Measurements from ENCODE around the gene KCNAB3. TPM values are rescaled to one million over a fixed set of nuclear protein-coding genes. Genes with fewer than 3 reads are reported as not detected.

The KCNAB3 gene
- total and polyA plus RNA-seq, 9 of the 15 experiments (the other 6 are each of a cell fraction or from before 2014, with no cell fraction given): 0.03 to 2.5 (median 1.1) TPM

DNA sequence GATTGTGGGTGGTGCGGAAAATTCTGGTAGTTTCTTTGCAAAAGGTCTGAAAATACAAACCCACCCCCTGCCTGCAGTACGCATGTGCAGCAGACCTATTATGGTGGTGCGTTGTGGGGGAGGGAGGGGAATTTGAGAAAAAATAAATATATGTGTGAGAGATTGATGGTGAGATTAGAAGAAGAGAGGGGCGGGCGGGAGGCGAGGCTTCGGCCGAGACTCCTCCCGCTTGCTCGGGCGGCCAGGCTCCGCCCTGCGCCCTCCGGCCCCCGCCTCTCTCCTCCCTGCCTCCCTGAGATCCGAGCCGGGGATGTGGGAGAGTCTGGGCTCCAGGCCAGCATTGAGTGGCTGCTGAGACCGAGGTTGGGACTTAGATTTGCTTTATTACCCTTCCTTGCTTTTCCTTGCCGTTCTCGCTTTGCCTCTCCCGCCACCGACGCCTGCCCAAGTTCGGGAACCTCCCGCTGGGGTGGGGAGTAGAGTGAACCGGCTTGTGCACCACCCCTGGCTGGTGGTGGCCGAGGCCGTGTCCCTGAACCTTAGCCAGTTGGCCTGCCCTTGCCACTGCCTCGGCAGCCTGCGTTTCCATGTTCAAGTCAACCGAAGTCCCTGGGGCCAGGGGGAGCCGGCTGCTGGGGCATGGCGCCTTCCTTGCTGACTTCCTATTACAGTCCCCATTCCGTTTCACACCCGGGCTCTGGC lies 42.0 kb downstream of the KCNAB3 start (continued):
- TF ChIP-seq, protein P1, sequence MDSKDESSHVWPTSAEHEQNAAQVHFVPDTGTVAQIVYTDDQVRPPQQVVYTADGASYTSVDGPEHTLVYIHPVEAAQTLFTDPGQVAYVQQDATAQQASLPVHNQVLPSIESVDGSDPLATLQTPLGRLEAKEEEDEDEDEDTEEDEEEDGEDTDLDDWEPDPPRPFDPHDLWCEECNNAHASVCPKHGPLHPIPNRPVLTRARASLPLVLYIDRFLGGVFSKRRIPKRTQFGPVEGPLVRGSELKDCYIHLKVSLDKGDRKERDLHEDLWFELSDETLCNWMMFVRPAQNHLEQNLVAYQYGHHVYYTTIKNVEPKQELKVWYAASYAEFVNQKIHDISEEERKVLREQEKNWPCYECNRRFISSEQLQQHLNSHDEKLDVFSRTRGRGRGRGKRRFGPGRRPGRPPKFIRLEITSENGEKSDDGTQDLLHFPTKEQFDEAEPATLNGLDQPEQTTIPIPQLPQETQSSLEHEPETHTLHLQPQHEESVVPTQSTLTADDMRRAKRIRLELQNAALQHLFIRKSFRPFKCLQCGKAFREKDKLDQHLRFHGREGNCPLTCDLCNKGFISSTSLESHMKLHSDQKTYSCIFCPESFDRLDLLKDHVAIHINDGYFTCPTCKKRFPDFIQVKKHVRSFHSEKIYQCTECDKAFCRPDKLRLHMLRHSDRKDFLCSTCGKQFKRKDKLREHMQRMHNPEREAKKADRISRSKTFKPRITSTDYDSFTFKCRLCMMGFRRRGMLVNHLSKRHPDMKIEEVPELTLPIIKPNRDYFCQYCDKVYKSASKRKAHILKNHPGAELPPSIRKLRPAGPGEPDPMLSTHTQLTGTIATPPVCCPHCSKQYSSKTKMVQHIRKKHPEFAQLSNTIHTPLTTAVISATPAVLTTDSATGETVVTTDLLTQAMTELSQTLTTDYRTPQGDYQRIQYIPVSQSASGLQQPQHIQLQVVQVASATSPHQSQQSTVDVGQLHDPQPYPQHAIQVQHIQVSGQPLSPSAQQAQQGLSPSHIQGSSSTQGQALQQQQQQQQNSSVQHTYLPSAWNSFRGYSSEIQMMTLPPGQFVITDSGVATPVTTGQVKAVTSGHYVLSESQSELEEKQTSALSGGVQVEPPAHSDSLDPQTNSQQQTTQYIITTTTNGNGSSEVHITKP (IDR thresholded peaks at IDR 0.05; ENCODE audit: partially characterized antibody): peak; percentile 50
- peak in 1 of 2 experiments; percentile 62; a peak in 1 of 4 replicates for TF ChIP-seq SRF (CRISPR knock-in tag; IDR thresholded peaks at IDR 0.05)
- peak; percentile 67; the same call in 1 of the 2 replicates for TF ChIP-seq GATA2 (CRISPR knock-in tag; IDR thresholded peaks at IDR 0.05)
- TF ChIP-seq EGR1 (conservative IDR thresholded peaks at IDR 0.05): peak; percentile 32
- TF ChIP-seq CHD1 (IDR thresholded peaks at IDR 0.05; ENCODE audit: low read length): no peak

DNA sequence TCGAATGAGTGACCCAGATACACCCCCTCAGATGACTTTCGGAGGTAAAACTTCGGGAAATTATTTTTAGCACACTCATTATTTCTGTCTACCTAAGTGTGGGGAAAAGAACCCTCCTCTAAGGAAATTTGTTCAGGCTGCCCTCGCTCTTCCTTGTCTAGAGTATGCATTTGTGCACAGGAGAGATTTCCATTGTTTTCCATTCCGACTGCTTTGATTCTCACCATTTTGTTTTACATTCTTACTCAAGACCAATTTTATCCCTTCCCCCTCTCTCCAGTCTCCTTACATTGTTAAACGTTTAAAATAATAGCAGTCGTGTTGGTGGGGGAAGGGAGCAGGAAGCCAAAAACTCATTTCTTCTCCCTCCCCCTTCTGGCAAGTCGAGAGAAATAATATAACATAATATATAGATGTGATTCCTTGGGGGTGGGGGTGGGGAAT lies 42.6 kb downstream of the KCNAB3 start:
- CTCF ChIA-PET (ENCODE audit: low intra/inter-chr PET ratio): interaction anchor here (0.6 kb wide), 1 partner anchor 25 kb away, joined by 5 read pairs; no protein-coding TSS in a partner anchor
- Histone ChIP-seq H3K79me2 (ENCODE audit: control insufficient read depth, insufficient read depth, low read length) (peaks cover 55% of the 10 kb centered on the region), H3K27me3 (ENCODE audit: control insufficient read depth in 2 of 2, insufficient read depth in 2 of 2, low read length in 2 of 2) (no peaks in the 10 kb centered on the region), H3K36me3 (ENCODE audit: control insufficient read depth, insufficient read depth, low read length) (peaks cover 23% of the 10 kb centered on the region; the same call in 1 of the 3 replicates), H3K4me3 (peak overlapping the region; percentile 66), H3K9me3 (replicated peaks; ENCODE audit: control insufficient read depth, insufficient read depth, low read depth, low read length) (no peaks in the 10 kb centered on the region), H3K9me1 (ENCODE audit: control insufficient read depth, insufficient read depth, low read length) (peaks cover 3% of the 10 kb centered on the region), H4K20me1 (replicated peaks; ENCODE audit: control insufficient read depth, insufficient read depth, low read length) (no peaks in the 10 kb centered on the region; the same call in 1 of the 2 replicates), H2AFZ (ENCODE audit: low read depth, low read length) (peak overlapping the region; percentile 60), H3K4me2 (ENCODE audit: insufficient read depth, low read length) (peak overlapping the region; percentile 92), H3K4me1 (replicated peaks in 1 of 2; ENCODE audit: control insufficient read depth in 2 of 2, insufficient read depth in 2 of 2, low read length in 2 of 2) (peaks cover 24 to 32% of the 10 kb centered on the region in 2 experiments; a peak in 4 of 5 replicates), H3K27ac (ENCODE audit: extremely low read depth, low read depth, low read length) (peak overlapping the region; percentile 97), H3K9ac (ENCODE audit: insufficient read depth in 1 of 2, low read depth in 2 of 2, low read length in 2 of 2) (peak overlapping the region; percentile 86 to 97; a peak in 3 of 4 replicates)
- no TSS peak for BruUV-seq (replicated peaks)
- POLR2A ChIA-PET: no interaction called here
- no peak for FAIRE-seq
- DNase-seq (ENCODE audit: extremely low read depth in 1 of 4, low spot score in 3 of 4): no peak
- ATAC-seq: no peak
- intact Hi-C loops (cut with micrococcal nuclease): loop anchor here (2.0 kb wide), 1 partner anchor 30 kb away; the partner anchor contains the start of gene NAA38
- WGBS (ENCODE audit: insufficient coverage, low coverage, missing lambda C conversion rate): 0% methylated on average over 7 of the region's 8 CpGs
- in situ Hi-C loops (cut with MboI): no loop called here
- no peak for TF ChIP-seq ZNF785 (CRISPR knock-in tag; IDR thresholded peaks at IDR 0.05)
- TF ChIP-seq, protein P2, sequence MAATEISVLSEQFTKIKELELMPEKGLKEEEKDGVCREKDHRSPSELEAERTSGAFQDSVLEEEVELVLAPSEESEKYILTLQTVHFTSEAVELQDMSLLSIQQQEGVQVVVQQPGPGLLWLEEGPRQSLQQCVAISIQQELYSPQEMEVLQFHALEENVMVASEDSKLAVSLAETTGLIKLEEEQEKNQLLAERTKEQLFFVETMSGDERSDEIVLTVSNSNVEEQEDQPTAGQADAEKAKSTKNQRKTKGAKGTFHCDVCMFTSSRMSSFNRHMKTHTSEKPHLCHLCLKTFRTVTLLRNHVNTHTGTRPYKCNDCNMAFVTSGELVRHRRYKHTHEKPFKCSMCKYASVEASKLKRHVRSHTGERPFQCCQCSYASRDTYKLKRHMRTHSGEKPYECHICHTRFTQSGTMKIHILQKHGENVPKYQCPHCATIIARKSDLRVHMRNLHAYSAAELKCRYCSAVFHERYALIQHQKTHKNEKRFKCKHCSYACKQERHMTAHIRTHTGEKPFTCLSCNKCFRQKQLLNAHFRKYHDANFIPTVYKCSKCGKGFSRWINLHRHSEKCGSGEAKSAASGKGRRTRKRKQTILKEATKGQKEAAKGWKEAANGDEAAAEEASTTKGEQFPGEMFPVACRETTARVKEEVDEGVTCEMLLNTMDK (IDR thresholded peaks at IDR 0.05; ENCODE audit: borderline replicate concordance, insufficient read depth, low read depth, low read length, poor library complexity, severe bottlenecking): no peak
- no peak for TF ChIP-seq GABPA (tag; conservative IDR thresholded peaks at IDR 0.05; ENCODE audit: low read depth)
- 0 out of 2 replicates have a peak, but pooled peaks have one; percentile 22 for TF ChIP-seq FOSL1 (tag; conservative IDR thresholded peaks at IDR 0.05)
- 0 out of 4 replicates have a peak, but pooled peaks of 1 of the 2 experiments have one; percentile 10 for TF ChIP-seq KDM1A (IDR thresholded peaks at IDR 0.05)
- TF ChIP-seq CTBP1 (IDR thresholded peaks at IDR 0.05; ENCODE audit: borderline replicate concordance): no peak
- no peak for TF ChIP-seq ZC3H4 (CRISPR knock-in tag; IDR thresholded peaks at IDR 0.05; ENCODE audit: borderline replicate concordance)
- TF ChIP-seq HMGN3 (IDR thresholded peaks at IDR 0.05; ENCODE audit: borderline replicate concordance, extremely low read depth, insufficient read length, low read depth, low read length): no peak
- TF ChIP-seq ZNF780A (CRISPR knock-in tag; IDR thresholded peaks at IDR 0.05): no peak
- no peak for TF ChIP-seq DPF2 (IDR thresholded peaks at IDR 0.05)

All from K562 (cell line).